ENCODE data around the gene PCP4L1.

DNA sequence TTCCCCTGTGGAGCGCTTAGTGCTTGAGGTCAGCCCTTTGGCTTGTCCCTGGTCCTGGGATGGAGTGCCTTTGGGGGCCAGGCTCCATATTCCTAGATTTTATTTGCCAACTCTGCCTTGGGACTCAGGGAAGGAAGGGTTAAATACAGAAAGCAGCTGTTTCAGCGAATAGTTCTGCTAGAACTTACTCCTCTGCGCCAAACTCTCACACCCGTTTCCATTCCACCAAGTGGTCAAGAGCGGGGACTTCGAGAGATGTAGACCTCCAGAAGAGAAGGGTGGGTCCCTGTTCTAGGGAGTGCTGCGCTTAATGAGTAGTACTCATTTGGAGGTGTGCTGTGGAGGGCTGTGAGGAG, 33.4 kb upstream of the PCP4L1 start:
- TF ChIP-seq, protein P1, sequence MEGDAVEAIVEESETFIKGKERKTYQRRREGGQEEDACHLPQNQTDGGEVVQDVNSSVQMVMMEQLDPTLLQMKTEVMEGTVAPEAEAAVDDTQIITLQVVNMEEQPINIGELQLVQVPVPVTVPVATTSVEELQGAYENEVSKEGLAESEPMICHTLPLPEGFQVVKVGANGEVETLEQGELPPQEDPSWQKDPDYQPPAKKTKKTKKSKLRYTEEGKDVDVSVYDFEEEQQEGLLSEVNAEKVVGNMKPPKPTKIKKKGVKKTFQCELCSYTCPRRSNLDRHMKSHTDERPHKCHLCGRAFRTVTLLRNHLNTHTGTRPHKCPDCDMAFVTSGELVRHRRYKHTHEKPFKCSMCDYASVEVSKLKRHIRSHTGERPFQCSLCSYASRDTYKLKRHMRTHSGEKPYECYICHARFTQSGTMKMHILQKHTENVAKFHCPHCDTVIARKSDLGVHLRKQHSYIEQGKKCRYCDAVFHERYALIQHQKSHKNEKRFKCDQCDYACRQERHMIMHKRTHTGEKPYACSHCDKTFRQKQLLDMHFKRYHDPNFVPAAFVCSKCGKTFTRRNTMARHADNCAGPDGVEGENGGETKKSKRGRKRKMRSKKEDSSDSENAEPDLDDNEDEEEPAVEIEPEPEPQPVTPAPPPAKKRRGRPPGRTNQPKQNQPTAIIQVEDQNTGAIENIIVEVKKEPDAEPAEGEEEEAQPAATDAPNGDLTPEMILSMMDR (IDR thresholded peaks at IDR 0.05; ENCODE audit: insufficient read depth, low read length): no peak
- TF ChIP-seq POLR2AphosphoS5 (IDR thresholded peaks at IDR 0.05; ENCODE audit: low read depth): no peak
- no peak for TF ChIP-seq REST (IDR thresholded peaks at IDR 0.05; ENCODE audit: insufficient replicate concordance, low read depth)
- TF ChIP-seq GABPA (IDR thresholded peaks at IDR 0.05; ENCODE audit: low read depth): no peak
- TF ChIP-seq SPI1 (IDR thresholded peaks at IDR 0.05; ENCODE audit: borderline replicate concordance, low read depth): no peak

Measured in HL-60 (cell line).